WTC11 (cell line): Measurements from ENCODE around the gene MYOM3. TPM values are rescaled to one million over a fixed set of nuclear protein-coding genes. Genes with fewer than 3 reads are reported as not detected.

Source experiments
- ATAC-seq: fragments of 200-7000 bp; cut with Tn5 transposase; 2 replicates; pipeline ENCODE4 v1.10.0; 2021; ENCODE audit warnings: mild to moderate bottlenecking, moderate library complexity
- CTCF ChIA-PET: fragments of 300-600 bp; sonication (Branson Sonifier 250); formaldehyde crosslinking; loops from one replicate; lab custom pipeline; 2021; ENCODE audit warnings: antibody characterized with exemption; lab: Charles Lee
- POLR2A ChIA-PET: fragments of 350-600 bp; sonication (Branson Sonifier 250); formaldehyde crosslinking; loops from one replicate; lab custom pipeline; 2021; ENCODE audit warnings: antibody characterized with exemption; lab: Charles Lee
- DNase-seq: peaks from one replicate; pipeline ENCODE4 v3.0.0; 2021; ENCODE audit warnings: low spot score
- H3K27ac Mint-ChIP-seq: 2 replicates; pipeline ENCODE4 v1.8.0; 2021; ENCODE audit warnings: mixed read lengths
- H3K27me3 Mint-ChIP-seq: 2 replicates; pipeline ENCODE4 v1.8.0; 2021; ENCODE audit warnings: low read depth, mild to moderate bottlenecking, moderate library complexity, mixed read lengths
- H3K36me3 Mint-ChIP-seq: 2 replicates; pipeline ENCODE4 v1.8.0; 2021; ENCODE audit warnings: mixed read lengths
- H3K4me1 Mint-ChIP-seq: 2 replicates; pipeline ENCODE4 v1.8.0; 2022; ENCODE audit warnings: mixed read lengths
- H3K4me3 Mint-ChIP-seq: 2 replicates; pipeline ENCODE4 v1.8.0; 2021; ENCODE audit warnings: mild to moderate bottlenecking, moderate library complexity, mixed read lengths
- H3K9me3 Mint-ChIP-seq: 2 replicates; pipeline ENCODE4 v1.8.0; 2021; ENCODE audit warnings: mixed read lengths
- FOXK1 ChIP-seq: sonication (generic); formaldehyde crosslinking; IDR thresholded peaks from 2 replicates; pipeline ENCODE4 v1.8.0; 2022; ENCODE audit warnings: mild to moderate bottlenecking, moderate library complexity, missing genetic modification reagents
- FOXP1 ChIP-seq: sonication (generic); formaldehyde crosslinking; IDR thresholded peaks from 2 replicates; pipeline ENCODE4 v1.8.0; 2022; ENCODE audit warnings: missing genetic modification reagents, mild to moderate bottlenecking, moderate library complexity, borderline replicate concordance
- HMGA2 ChIP-seq: fragments of 250-450 bp; sonication (Bioruptor Pico); IDR thresholded peaks from 2 replicates; pipeline ENCODE4 v1.4.0; 2021; ENCODE audit warnings: mild to moderate bottlenecking, moderate library complexity
- PRRX2 ChIP-seq: fragments of 250-450 bp; sonication (Bioruptor Pico); IDR thresholded peaks from 2 replicates; pipeline ENCODE4 v1.8.0; 2021; ENCODE audit warnings: mild to moderate bottlenecking
- SMAD3 ChIP-seq: sonication (generic); formaldehyde crosslinking; IDR thresholded peaks from 2 replicates; pipeline ENCODE4 v1.8.0; 2022; ENCODE audit warnings: missing genetic modification reagents, mild to moderate bottlenecking, borderline replicate concordance
- TCF7 ChIP-seq: sonication (generic); formaldehyde crosslinking; IDR thresholded peaks from 2 replicates; pipeline ENCODE4 v1.8.0; 2022; ENCODE audit warnings: mild to moderate bottlenecking, low read depth, missing genetic modification reagents, moderate library complexity
- TP53 ChIP-seq: sonication (generic); formaldehyde crosslinking; IDR thresholded peaks from 2 replicates; pipeline ENCODE4 v1.8.1; 2023; ENCODE audit warnings: mild to moderate bottlenecking, missing genetic modification reagents
- ZNF138 ChIP-seq: sonication (generic); formaldehyde crosslinking; conservative IDR thresholded peaks from 2 replicates; pipeline ENCODE4 v1.8.1; 2022; ENCODE audit warnings: mild to moderate bottlenecking, moderate library complexity, missing genetic modification reagents
- ZNF416 ChIP-seq: fragments of 250-450 bp; sonication (Bioruptor Pico); IDR thresholded peaks from 2 replicates; pipeline ENCODE4 v1.9.0; 2021; ENCODE audit warnings: mild to moderate bottlenecking, inconsistent platforms
- ZNF671 ChIP-seq: fragments of 250-450 bp; sonication (Bioruptor Pico); IDR thresholded peaks from 2 replicates; pipeline ENCODE4 v1.8.0; 2021; ENCODE audit warnings: mild to moderate bottlenecking
- total RNA-seq: library from RNA; stranded (reverse); gene quantifications from 3 replicates; pipeline ENCODE4 v1.2.3, GENCODE V29; 2021
- TF ChIP-seq, protein P1 (sequence below): sonication (generic); formaldehyde crosslinking; IDR thresholded peaks from 2 replicates; pipeline ENCODE4 v1.8.1; 2023; ENCODE audit warnings: mild to moderate bottlenecking, missing genetic modification reagents
- TF ChIP-seq, protein P2 (sequence below): sonication (generic); formaldehyde crosslinking; conservative IDR thresholded peaks from 2 replicates; pipeline ENCODE4 v1.8.1; 2022; ENCODE audit warnings: mild to moderate bottlenecking, missing genetic modification reagents
- TF ChIP-seq, protein P3 (sequence below): fragments of 250-450 bp; sonication (Bioruptor Pico); IDR thresholded peaks from 2 replicates; pipeline ENCODE4 v1.9.0; 2021; ENCODE audit warnings: mild to moderate bottlenecking
- TF ChIP-seq, protein P4 (sequence below): sonication (generic); formaldehyde crosslinking; IDR thresholded peaks from 2 replicates; pipeline ENCODE4 v1.8.1; 2023; ENCODE audit warnings: mild to moderate bottlenecking, moderate library complexity, missing genetic modification reagents
- TF ChIP-seq, protein P5 (sequence below): sonication (generic); formaldehyde crosslinking; conservative IDR thresholded peaks from 2 replicates; pipeline ENCODE4 v1.8.1; 2023; ENCODE audit warnings: mild to moderate bottlenecking, low read depth, missing genetic modification reagents, moderate library complexity
- TF ChIP-seq, protein P6 (sequence below): sonication (generic); formaldehyde crosslinking; IDR thresholded peaks from 2 replicates; pipeline ENCODE4 v1.8.1; 2022; ENCODE audit warnings: mild to moderate bottlenecking, missing genetic modification reagents, moderate library complexity, borderline replicate concordance

Gene MYOM3
- total RNA-seq, 1 experiment from 2014 or later: 0.13 TPM

DNA sequence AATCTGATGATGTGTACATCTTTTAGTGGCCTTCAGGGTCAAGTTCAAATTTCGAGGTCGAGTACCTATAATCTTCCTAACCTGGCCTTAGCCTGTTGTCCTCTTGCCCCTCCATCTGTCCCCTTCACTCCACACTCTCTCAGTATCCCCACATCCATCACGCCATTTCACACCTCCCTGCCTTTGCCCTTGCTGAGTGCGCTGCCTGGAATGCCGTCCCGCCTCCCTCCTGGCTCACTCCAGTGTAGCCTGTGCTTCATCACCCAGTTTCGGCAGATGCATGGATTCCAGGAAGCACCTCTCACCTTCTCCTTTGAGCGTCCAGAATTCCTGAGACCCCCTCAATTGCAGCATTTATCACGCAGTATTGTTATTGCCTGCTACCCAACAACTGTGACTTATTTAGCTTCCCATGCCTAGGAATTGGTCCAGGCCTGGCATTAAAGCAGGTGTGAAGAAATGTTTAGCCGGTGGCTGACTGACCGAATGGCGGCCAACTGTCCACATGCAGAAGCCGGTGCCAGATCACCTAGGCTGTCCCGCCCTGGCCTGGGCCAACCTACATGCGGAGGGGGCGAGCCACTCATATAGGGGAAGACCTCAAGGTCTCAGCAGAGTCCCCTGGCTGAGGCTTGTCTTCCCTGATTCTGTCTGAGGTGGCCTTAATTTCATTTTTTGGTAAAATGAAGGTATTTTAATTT, 34.5 kb downstream of the MYOM3 start:
- TF ChIP-seq, protein P1, sequence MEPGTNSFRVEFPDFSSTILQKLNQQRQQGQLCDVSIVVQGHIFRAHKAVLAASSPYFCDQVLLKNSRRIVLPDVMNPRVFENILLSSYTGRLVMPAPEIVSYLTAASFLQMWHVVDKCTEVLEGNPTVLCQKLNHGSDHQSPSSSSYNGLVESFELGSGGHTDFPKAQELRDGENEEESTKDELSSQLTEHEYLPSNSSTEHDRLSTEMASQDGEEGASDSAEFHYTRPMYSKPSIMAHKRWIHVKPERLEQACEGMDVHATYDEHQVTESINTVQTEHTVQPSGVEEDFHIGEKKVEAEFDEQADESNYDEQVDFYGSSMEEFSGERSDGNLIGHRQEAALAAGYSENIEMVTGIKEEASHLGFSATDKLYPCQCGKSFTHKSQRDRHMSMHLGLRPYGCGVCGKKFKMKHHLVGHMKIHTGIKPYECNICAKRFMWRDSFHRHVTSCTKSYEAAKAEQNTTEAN (CRISPR knock-in tag): no peak
- no peak for TF ChIP-seq ZNF138 (CRISPR knock-in tag)
- TF ChIP-seq HMGA2 (CRISPR knock-in tag): no peak
- TF ChIP-seq FOXP1 (CRISPR knock-in tag): no peak
- TF ChIP-seq ZNF671 (CRISPR knock-in tag): no peak
- TF ChIP-seq, protein P2, sequence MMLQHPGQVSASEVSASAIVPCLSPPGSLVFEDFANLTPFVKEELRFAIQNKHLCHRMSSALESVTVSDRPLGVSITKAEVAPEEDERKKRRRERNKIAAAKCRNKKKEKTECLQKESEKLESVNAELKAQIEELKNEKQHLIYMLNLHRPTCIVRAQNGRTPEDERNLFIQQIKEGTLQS: no peak
- no peak for DNase-seq
- Mint-ChIP-seq H3K4me3 (no peak overlapping the region), H3K27ac (no peak overlapping the region; the same call in 1 of the 2 replicates), H3K4me1 (peaks cover 16% of the 10 kb centered on the region), H3K9me3 (no peaks in the 10 kb centered on the region), H3K36me3 (no peaks in the 10 kb centered on the region), H3K27me3 (no peaks in the 10 kb centered on the region)
- no peak; the same call in 1 of the 2 replicates for ATAC-seq
- ChIA-PET POLR2A (no interaction called here), CTCF (no interaction called here)

DNA sequence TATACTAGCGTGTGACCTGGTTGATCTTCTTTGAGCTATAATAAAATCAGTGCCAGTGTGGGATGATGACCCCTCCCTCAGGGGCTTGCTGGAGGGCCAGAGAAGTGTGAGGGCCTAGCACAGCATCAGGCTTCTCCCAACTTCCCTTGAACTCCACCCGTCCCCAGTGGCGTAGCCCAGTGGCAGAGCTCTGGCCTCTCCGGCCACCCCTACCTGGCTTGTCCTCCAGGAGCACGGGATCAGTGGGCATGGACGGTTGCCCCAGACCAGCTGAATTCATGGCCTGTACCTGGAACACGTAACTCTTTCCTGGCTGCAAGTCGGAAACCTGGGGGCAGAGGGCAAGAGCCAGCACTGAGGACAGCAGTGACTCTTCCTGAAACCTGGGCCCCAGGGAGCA, 36.0 kb downstream of the MYOM3 start:
- Mint-ChIP-seq H3K27me3 (no peaks in the 10 kb centered on the region), H3K27ac (no peak overlapping the region), H3K36me3 (no peaks in the 10 kb centered on the region), H3K4me1 (peaks cover 19% of the 10 kb centered on the region), H3K4me3 (no peak overlapping the region), H3K9me3 (no peaks in the 10 kb centered on the region)
- TF ChIP-seq, protein P3, sequence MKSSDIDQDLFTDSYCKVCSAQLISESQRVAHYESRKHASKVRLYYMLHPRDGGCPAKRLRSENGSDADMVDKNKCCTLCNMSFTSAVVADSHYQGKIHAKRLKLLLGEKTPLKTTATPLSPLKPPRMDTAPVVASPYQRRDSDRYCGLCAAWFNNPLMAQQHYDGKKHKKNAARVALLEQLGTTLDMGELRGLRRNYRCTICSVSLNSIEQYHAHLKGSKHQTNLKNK (CRISPR knock-in tag): no peak
- TF ChIP-seq ZNF416: no peak
- TF ChIP-seq, protein P4, sequence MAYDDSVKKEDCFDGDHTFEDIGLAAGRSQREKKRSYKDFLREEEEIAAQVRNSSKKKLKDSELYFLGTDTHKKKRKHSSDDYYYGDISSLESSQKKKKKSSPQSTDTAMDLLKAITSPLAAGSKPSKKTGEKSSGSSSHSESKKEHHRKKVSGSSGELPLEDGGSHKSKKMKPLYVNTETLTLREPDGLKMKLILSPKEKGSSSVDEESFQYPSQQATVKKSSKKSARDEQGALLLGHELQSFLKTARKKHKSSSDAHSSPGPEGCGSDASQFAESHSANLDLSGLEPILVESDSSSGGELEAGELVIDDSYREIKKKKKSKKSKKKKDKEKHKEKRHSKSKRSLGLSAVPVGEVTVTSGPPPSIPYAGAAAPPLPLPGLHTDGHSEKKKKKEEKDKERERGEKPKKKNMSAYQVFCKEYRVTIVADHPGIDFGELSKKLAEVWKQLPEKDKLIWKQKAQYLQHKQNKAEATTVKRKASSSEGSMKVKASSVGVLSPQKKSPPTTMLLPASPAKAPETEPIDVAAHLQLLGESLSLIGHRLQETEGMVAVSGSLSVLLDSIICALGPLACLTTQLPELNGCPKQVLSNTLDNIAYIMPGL (CRISPR knock-in tag): no peak
- no peak for TF ChIP-seq TP53 (CRISPR knock-in tag)
- TF ChIP-seq, protein P5, sequence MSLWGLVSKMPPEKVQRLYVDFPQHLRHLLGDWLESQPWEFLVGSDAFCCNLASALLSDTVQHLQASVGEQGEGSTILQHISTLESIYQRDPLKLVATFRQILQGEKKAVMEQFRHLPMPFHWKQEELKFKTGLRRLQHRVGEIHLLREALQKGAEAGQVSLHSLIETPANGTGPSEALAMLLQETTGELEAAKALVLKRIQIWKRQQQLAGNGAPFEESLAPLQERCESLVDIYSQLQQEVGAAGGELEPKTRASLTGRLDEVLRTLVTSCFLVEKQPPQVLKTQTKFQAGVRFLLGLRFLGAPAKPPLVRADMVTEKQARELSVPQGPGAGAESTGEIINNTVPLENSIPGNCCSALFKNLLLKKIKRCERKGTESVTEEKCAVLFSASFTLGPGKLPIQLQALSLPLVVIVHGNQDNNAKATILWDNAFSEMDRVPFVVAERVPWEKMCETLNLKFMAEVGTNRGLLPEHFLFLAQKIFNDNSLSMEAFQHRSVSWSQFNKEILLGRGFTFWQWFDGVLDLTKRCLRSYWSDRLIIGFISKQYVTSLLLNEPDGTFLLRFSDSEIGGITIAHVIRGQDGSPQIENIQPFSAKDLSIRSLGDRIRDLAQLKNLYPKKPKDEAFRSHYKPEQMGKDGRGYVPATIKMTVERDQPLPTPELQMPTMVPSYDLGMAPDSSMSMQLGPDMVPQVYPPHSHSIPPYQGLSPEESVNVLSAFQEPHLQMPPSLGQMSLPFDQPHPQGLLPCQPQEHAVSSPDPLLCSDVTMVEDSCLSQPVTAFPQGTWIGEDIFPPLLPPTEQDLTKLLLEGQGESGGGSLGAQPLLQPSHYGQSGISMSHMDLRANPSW (CRISPR knock-in tag): no peak
- no peak for TF ChIP-seq PRRX2 (CRISPR knock-in tag)
- TF ChIP-seq, protein P6, sequence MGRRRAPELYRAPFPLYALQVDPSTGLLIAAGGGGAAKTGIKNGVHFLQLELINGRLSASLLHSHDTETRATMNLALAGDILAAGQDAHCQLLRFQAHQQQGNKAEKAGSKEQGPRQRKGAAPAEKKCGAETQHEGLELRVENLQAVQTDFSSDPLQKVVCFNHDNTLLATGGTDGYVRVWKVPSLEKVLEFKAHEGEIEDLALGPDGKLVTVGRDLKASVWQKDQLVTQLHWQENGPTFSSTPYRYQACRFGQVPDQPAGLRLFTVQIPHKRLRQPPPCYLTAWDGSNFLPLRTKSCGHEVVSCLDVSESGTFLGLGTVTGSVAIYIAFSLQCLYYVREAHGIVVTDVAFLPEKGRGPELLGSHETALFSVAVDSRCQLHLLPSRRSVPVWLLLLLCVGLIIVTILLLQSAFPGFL (CRISPR knock-in tag): no peak
- TF ChIP-seq SMAD3: no peak
- no peak for TF ChIP-seq FOXK1 (CRISPR knock-in tag)
- TF ChIP-seq TCF7 (CRISPR knock-in tag): no peak
- ChIA-PET CTCF (interaction anchor here (0.8 kb wide), 1 partner anchor 36 kb away, joined by 3 read pairs; the partner anchor contains the start of gene MYOM3), POLR2A (no interaction called here)
- ATAC-seq (no peak), DNase-seq (no peak)
